Nephron progenitor cell (in vitro differentiated cells): Measurements from ENCODE around the gene UBXN10.

Source experiments
- DNase-seq: peaks from one replicate; pipeline ENCODE4 v3.0.0; 2021
- H3K27ac Mint-ChIP-seq: 2 replicates; pipeline ENCODE4 v1.8.0; 2021; ENCODE audit warnings: mild to moderate bottlenecking, moderate library complexity, mixed read lengths
- H3K27me3 Mint-ChIP-seq: 2 replicates; pipeline ENCODE4 v1.8.0; 2021; ENCODE audit warnings: mild to moderate bottlenecking, low read depth, mixed read lengths; ENCODE audit not compliant: poor library complexity
- H3K36me3 Mint-ChIP-seq: 2 replicates; pipeline ENCODE4 v1.8.0; 2021; ENCODE audit warnings: low read depth, mixed read lengths
- H3K4me1 Mint-ChIP-seq: 2 replicates; pipeline ENCODE4 v1.8.0; 2021; ENCODE audit warnings: mixed read lengths
- H3K4me3 Mint-ChIP-seq: 2 replicates; pipeline ENCODE4 v1.8.0; 2021; ENCODE audit warnings: mild to moderate bottlenecking, moderate library complexity, mixed read lengths
- H3K9me3 Mint-ChIP-seq: 2 replicates; pipeline ENCODE4 v1.8.0; 2021; ENCODE audit warnings: mild to moderate bottlenecking, moderate library complexity, mixed read lengths
- TF ChIP-seq, protein P1 (sequence below): fragments of 200-600 bp; sonication (generic); IDR thresholded peaks from 2 replicates; pipeline ENCODE4 v1.5.0; 2021; ENCODE audit warnings: antibody characterized with exemption

The UBXN10 gene

DNA sequence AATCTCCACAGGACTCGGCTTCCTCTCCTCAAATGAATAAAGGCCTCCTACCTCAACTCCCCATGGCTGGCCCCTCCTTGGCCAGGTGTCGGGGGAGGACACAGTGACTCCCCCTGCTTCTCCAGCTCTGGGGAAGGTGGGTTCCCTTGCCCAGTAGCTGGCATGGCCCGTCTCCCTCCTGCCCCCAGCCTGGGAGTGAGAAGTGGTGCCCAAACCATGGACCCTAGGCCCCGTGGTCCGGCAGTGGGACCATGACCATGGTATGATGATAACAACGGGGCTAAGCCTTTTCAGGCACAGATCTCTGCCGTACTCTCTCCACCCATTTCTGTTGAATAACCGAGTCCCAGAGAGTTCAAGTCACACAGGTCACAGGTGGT is 35.6 kb upstream of the UBXN10 start:
- TF ChIP-seq, protein P1, sequence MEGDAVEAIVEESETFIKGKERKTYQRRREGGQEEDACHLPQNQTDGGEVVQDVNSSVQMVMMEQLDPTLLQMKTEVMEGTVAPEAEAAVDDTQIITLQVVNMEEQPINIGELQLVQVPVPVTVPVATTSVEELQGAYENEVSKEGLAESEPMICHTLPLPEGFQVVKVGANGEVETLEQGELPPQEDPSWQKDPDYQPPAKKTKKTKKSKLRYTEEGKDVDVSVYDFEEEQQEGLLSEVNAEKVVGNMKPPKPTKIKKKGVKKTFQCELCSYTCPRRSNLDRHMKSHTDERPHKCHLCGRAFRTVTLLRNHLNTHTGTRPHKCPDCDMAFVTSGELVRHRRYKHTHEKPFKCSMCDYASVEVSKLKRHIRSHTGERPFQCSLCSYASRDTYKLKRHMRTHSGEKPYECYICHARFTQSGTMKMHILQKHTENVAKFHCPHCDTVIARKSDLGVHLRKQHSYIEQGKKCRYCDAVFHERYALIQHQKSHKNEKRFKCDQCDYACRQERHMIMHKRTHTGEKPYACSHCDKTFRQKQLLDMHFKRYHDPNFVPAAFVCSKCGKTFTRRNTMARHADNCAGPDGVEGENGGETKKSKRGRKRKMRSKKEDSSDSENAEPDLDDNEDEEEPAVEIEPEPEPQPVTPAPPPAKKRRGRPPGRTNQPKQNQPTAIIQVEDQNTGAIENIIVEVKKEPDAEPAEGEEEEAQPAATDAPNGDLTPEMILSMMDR, result no peak
- H3K27ac Mint-ChIP-seq, result no peak overlapping the region
- no peaks in the 10 kb centered on the region for H3K9me3 Mint-ChIP-seq
- DNase-seq, result no peak
- H3K27me3 Mint-ChIP-seq, result peaks cover 4% of the 10 kb centered on the region
- no peak overlapping the region for H3K4me3 Mint-ChIP-seq
- no peaks in the 10 kb centered on the region for H3K36me3 Mint-ChIP-seq
- H3K4me1 Mint-ChIP-seq, result peaks cover 22% of the 10 kb centered on the region

- no peak overlapping the region for H3K27ac Mint-ChIP-seq
- peaks cover 22% of the 10 kb centered on the region for H3K4me1 Mint-ChIP-seq
- no peak overlapping the region for H3K4me3 Mint-ChIP-seq
- DNase-seq, result no peak
- TF ChIP-seq, protein P1, result no peak
- no peaks in the 10 kb centered on the region for H3K9me3 Mint-ChIP-seq
- H3K27me3 Mint-ChIP-seq, result peaks cover 4% of the 10 kb centered on the region
- H3K36me3 Mint-ChIP-seq, result no peaks in the 10 kb centered on the region
These were observed 34.9 kb upstream of the UBXN10 start for GRCh38 chr1:20150969-20151368.

- Mint-ChIP-seq H3K27me3 (peaks cover 4% of the 10 kb centered on the region), H3K27ac (no peak overlapping the region), H3K4me1 (peaks cover 22% of the 10 kb centered on the region), H3K36me3 (no peaks in the 10 kb centered on the region), H3K9me3 (peaks cover 2% of the 10 kb centered on the region), H3K4me3 (peak overlapping the region; percentile 58)
- DNase-seq, result peak; percentile 91
- TF ChIP-seq, protein P1, result peak; percentile 91
These were observed 33.8 kb upstream of the UBXN10 start for GRCh38 chr1:20151906-20152598.

GRCh38 chr1:20152599-20152930 is 33.3 kb upstream of the UBXN10 start:
- Mint-ChIP-seq H3K9me3 (peaks cover 8% of the 10 kb centered on the region), H3K27ac (no peak overlapping the region), H3K36me3 (no peaks in the 10 kb centered on the region), H3K4me1 (peaks cover 22% of the 10 kb centered on the region), H3K27me3 (peaks cover 4% of the 10 kb centered on the region), H3K4me3 (peak overlapping the region; percentile 58)
- TF ChIP-seq, protein P1, result peak; percentile 22
- DNase-seq, result no peak

DNA sequence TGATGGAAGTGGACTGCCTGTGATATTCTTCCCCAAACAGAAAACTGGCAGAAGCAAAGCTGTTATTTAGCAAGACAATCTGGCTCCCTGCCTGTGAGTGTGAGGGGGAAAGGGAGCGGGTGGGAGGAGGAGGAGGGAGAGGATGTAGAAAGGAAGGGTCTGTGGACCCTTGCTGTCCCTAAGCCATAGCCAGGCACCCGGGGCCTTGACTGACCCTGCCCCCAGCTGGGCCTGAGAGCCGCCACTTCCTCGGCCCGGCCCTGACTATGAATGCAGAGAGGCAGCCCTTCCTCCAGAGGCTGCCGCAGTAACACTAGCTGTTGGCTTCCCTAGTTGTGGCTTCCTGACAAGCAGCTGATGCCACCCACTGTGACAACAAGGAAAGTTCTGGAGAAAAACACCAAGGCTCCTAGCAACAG is 32.9 kb upstream of the UBXN10 start:
- TF ChIP-seq, protein P1, result no peak
- Mint-ChIP-seq H3K4me1 (peaks cover 22% of the 10 kb centered on the region), H3K27me3 (peaks cover 8% of the 10 kb centered on the region), H3K4me3 (no peak overlapping the region), H3K36me3 (no peaks in the 10 kb centered on the region), H3K9me3 (peaks cover 12% of the 10 kb centered on the region), H3K27ac (no peak overlapping the region)
- peak; percentile 22 for DNase-seq

- Mint-ChIP-seq H3K27me3 (peaks cover 15% of the 10 kb centered on the region), H3K4me3 (no peak overlapping the region), H3K9me3 (peaks cover 24% of the 10 kb centered on the region), H3K36me3 (no peaks in the 10 kb centered on the region), H3K27ac (no peak overlapping the region), H3K4me1 (peaks cover 22% of the 10 kb centered on the region)
- TF ChIP-seq, protein P1, result no peak
- no peak for DNase-seq
These were observed 31.5 kb upstream of the UBXN10 start for GRCh38 chr1:20154301-20154831.
